ENCODE data around the gene BZW1. TPM values are rescaled to one million over a fixed set of nuclear protein-coding genes. Genes with fewer than 3 reads are reported as not detected.
"Not testable (repeated sequence)": the region's sequence is repeated elsewhere in the genome, so short reads cannot be mapped to it uniquely, and the experiment has no call there.

BZW1 gene
- total and polyA plus RNA-seq, 2 donors from 2014 or later = 50.5 to 188 TPM

- intact Hi-C loops (cut with DNase I) = no loop called here
- H3K9ac ChIP-seq (ENCODE audit: low read length in 3 of 3) = no peak overlapping the region
- FAIRE-seq = no peak
These were observed 15.1 kb upstream of the BZW1 start for GRCh38 chr2:200796561-200796960.

GRCh38 chr2:200797242-200797770 lies 14.4 kb upstream of the BZW1 start:
- Histone ChIP-seq H3K36me3 (ENCODE audit: control insufficient read depth in 2 of 3, insufficient read depth in 3 of 3, low read length in 3 of 3) (no peaks in the 10 kb centered on the region), H3K9ac (ENCODE audit: low read length in 3 of 3) (no peak overlapping the region), H3K27me3 (ENCODE audit: control insufficient read depth, insufficient read depth, low read length) (no peaks in the 10 kb centered on the region), H3K9me3 (ENCODE audit: control insufficient read depth in 2 of 3, insufficient read depth in 1 of 3, low read length in 3 of 3) (no peaks in the 10 kb centered on the region), H3K4me1 (ENCODE audit: control insufficient read depth in 2 of 3, insufficient read depth in 2 of 3, low read depth in 1 of 3, low read length in 3 of 3) (no peaks in the 10 kb centered on the region), H3K27ac (ENCODE audit: low read depth in 2 of 2, low read length in 2 of 2) (no peak overlapping the region), H3K4me3 (ENCODE audit: low read length in 3 of 3) (no peak overlapping the region)
- intact Hi-C loops (cut with DNase I) = no loop called here
- no peak for FAIRE-seq
- no peak for DNase-seq
- TF ChIP-seq CTCF (IDR thresholded peaks at IDR 0.05; ENCODE audit: borderline replicate concordance, extremely low read depth, insufficient read depth) = no peak

More at GRCh38 chr2:200796561-200796960, 15.1 kb upstream of the BZW1 start:
- no peaks in the 10 kb centered on the region for H3K9me3 ChIP-seq (ENCODE audit: control insufficient read depth in 2 of 3, insufficient read depth in 1 of 3, low read length in 3 of 3)
- no peaks in the 10 kb centered on the region for H3K4me1 ChIP-seq (ENCODE audit: control insufficient read depth in 2 of 3, insufficient read depth in 2 of 3, low read depth in 1 of 3, low read length in 3 of 3)
- H3K27me3 ChIP-seq (ENCODE audit: control insufficient read depth, insufficient read depth, low read length) = no peaks in the 10 kb centered on the region
- H3K27ac ChIP-seq (ENCODE audit: low read depth in 2 of 2, low read length in 2 of 2) = no peak overlapping the region
- no peak for TF ChIP-seq CTCF (IDR thresholded peaks at IDR 0.05; ENCODE audit: borderline replicate concordance, extremely low read depth, insufficient read depth)
- DNase-seq = no peak
- no peaks in the 10 kb centered on the region for H3K36me3 ChIP-seq (ENCODE audit: control insufficient read depth in 2 of 3, insufficient read depth in 3 of 3, low read length in 3 of 3)
- H3K4me3 ChIP-seq (ENCODE audit: low read length in 3 of 3) = no peak overlapping the region

GRCh38 chr2:200798514-200798913 lies 13.2 kb upstream of the BZW1 start:
- Histone ChIP-seq H3K4me3 (ENCODE audit: low read length in 3 of 3) (no peak overlapping the region), H3K9ac (ENCODE audit: low read length in 3 of 3) (no peak overlapping the region), H3K27ac (ENCODE audit: low read depth in 2 of 2, low read length in 2 of 2) (no peak overlapping the region), H3K36me3 (ENCODE audit: control insufficient read depth in 2 of 3, insufficient read depth in 3 of 3, low read length in 3 of 3) (no peaks in the 10 kb centered on the region), H3K27me3 (ENCODE audit: control insufficient read depth, insufficient read depth, low read length) (no peaks in the 10 kb centered on the region), H3K4me1 (ENCODE audit: control insufficient read depth in 2 of 3, insufficient read depth in 2 of 3, low read depth in 1 of 3, low read length in 3 of 3) (no peaks in the 10 kb centered on the region), H3K9me3 (ENCODE audit: control insufficient read depth in 2 of 3, insufficient read depth in 1 of 3, low read length in 3 of 3) (no peaks in the 10 kb centered on the region)
- DNase-seq (no peak), FAIRE-seq (no peak)
- no peak for TF ChIP-seq CTCF (IDR thresholded peaks at IDR 0.05; ENCODE audit: borderline replicate concordance, extremely low read depth, insufficient read depth)
- intact Hi-C loops (cut with DNase I) = no loop called here

- no peak for TF ChIP-seq CTCF (IDR thresholded peaks at IDR 0.05; ENCODE audit: borderline replicate concordance, extremely low read depth, insufficient read depth)
- no peak overlapping the region for H3K9ac ChIP-seq (ENCODE audit: low read length in 3 of 3)
- H3K27ac ChIP-seq (ENCODE audit: low read depth in 2 of 2, low read length in 2 of 2) = no peak overlapping the region
- no peak for FAIRE-seq
- H3K4me3 ChIP-seq (ENCODE audit: low read length in 3 of 3) = no peak overlapping the region
- intact Hi-C loops (cut with DNase I) = no loop called here
- no peaks in the 10 kb centered on the region for H3K27me3 ChIP-seq (ENCODE audit: control insufficient read depth, insufficient read depth, low read length)
- H3K36me3 ChIP-seq (ENCODE audit: control insufficient read depth in 2 of 3, insufficient read depth in 3 of 3, low read length in 3 of 3) = no peaks in the 10 kb centered on the region
- no peak for DNase-seq
- H3K4me1 ChIP-seq (ENCODE audit: control insufficient read depth in 2 of 3, insufficient read depth in 2 of 3, low read depth in 1 of 3, low read length in 3 of 3) = no peaks in the 10 kb centered on the region
- no peaks in the 10 kb centered on the region for H3K9me3 ChIP-seq (ENCODE audit: control insufficient read depth in 2 of 3, insufficient read depth in 1 of 3, low read length in 3 of 3)
These were observed 11.3 kb upstream of the BZW1 start for GRCh38 chr2:200800458-200800857.

- H3K4me3 ChIP-seq (ENCODE audit: low read length in 3 of 3); H3K36me3 ChIP-seq (ENCODE audit: control insufficient read depth in 2 of 3, insufficient read depth in 3 of 3, low read length in 3 of 3); H3K9ac ChIP-seq (ENCODE audit: low read length in 3 of 3); H3K9me3 ChIP-seq (ENCODE audit: control insufficient read depth in 2 of 3, insufficient read depth in 1 of 3, low read length in 3 of 3); FAIRE-seq; intact Hi-C loops (cut with DNase I); DNase-seq; H3K4me1 ChIP-seq (ENCODE audit: control insufficient read depth in 2 of 3, insufficient read depth in 2 of 3, low read depth in 1 of 3, low read length in 3 of 3); H3K27me3 ChIP-seq (ENCODE audit: control insufficient read depth, insufficient read depth, low read length); H3K27ac ChIP-seq (ENCODE audit: low read depth in 2 of 2, low read length in 2 of 2): not testable (repeated sequence)
These were observed 10.3 kb upstream of the BZW1 start for GRCh38 chr2:200801431-200801830.

All from kidney (tissue), 14 donors.